HCT116 (cell line): ENCODE measurements around the gene CCL16.
A peak's percentile ranks its signal among the peaks of the same experiment; 100 is the strongest.

Source experiments
- EZH2 ChIP-seq: fragments of 200-600 bp; sonication (generic); IDR thresholded peaks from 2 replicates; pipeline ENCODE4 v1.6.1; 2017; ENCODE audit warnings: antibody characterized with exemption, mixed run types
- POLR2A ChIP-seq: IDR thresholded peaks from 2 replicates; pipeline ENCODE4 v1.7.0; 2011; ENCODE audit warnings: borderline replicate concordance; ENCODE audit not compliant: insufficient read depth, insufficient read length; ENCODE audit errors: extremely low read depth
- POLR2AphosphoS5 ChIP-seq: IDR thresholded peaks from 2 replicates; pipeline ENCODE4 v1.6.1; 2011; ENCODE audit warnings: mild to moderate bottlenecking, low read depth, low read length, moderate library complexity
- RAD21 ChIP-seq: IDR thresholded peaks from 2 replicates; pipeline ENCODE4 v1.6.1; 2012; ENCODE audit warnings: low read depth, mild to moderate bottlenecking
- SIN3A ChIP-seq: IDR thresholded peaks from 2 replicates; pipeline ENCODE4 v1.6.1; 2012; ENCODE audit warnings: low read depth
- ZNF274 ChIP-seq: fragments of 200-500 bp; sonication (Bioruptor generic); IDR thresholded peaks from 2 replicates; pipeline ENCODE4 v1.6.1; 2014; ENCODE audit warnings: mild to moderate bottlenecking, low read depth, low read length, inconsistent platforms
- TF ChIP-seq, protein P1 (sequence below): IDR thresholded peaks from 2 replicates; pipeline ENCODE4 v1.6.1; 2012
- TF ChIP-seq, protein P2 (sequence below), 3 experiments: fragments of 200-600 bp in 1 of 3; sonication (generic) in 1 of 3; IDR thresholded peaks in 2 of 3; conservative IDR thresholded peaks in 1 of 3; 2 replicates each; pipeline ENCODE4 v1.5.1; 2012 to 2017; ENCODE audit warnings: low read depth in 2 of 3, low read length in 2 of 3, antibody characterized with exemption in 1 of 3, borderline replicate concordance in 1 of 3, control low read depth in 1 of 3, mild to moderate bottlenecking in 1 of 3, mixed read lengths in 1 of 3, mixed run types in 1 of 3, moderate library complexity in 1 of 3; ENCODE audit not compliant: insufficient read depth in 1 of 3
- TF ChIP-seq, protein P3 (sequence below): IDR thresholded peaks from 2 replicates; pipeline ENCODE4 v1.6.1; 2011; ENCODE audit warnings: mild to moderate bottlenecking, low read length, moderate library complexity; ENCODE audit not compliant: insufficient replicate concordance; ENCODE audit errors: extremely low read depth
- TF ChIP-seq, protein P4 (sequence below): IDR thresholded peaks from 2 replicates; pipeline ENCODE4 v1.6.1; 2012
- TF ChIP-seq, protein P5 (sequence below): IDR thresholded peaks from 2 replicates; pipeline ENCODE4 v1.6.1; 2012; ENCODE audit warnings: low read depth

DNA sequence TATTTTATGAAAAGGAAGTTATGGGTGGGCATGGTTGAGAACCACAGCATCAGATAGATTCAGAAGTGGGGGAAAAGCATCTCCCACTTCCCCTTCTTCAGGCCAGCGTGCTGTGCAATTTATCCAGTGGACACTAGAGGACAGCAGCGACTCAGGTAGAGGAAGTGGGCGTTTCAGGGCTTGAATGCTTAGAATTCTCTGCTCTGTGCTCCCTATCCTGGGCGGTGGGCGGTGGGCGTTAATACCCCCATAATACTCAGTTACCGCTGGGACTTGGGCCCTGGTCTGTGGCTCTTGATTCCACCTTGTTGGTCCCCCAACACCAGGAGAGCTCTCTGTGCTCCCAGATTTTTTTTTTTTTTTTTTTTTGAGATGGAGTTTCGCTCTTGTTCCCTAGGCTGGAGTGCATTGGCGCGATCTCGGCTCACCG lies 34.1 kb downstream of the CCL16 start:
- TF ChIP-seq, protein P1, sequence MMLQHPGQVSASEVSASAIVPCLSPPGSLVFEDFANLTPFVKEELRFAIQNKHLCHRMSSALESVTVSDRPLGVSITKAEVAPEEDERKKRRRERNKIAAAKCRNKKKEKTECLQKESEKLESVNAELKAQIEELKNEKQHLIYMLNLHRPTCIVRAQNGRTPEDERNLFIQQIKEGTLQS: no peak
- TF ChIP-seq, protein P2, sequence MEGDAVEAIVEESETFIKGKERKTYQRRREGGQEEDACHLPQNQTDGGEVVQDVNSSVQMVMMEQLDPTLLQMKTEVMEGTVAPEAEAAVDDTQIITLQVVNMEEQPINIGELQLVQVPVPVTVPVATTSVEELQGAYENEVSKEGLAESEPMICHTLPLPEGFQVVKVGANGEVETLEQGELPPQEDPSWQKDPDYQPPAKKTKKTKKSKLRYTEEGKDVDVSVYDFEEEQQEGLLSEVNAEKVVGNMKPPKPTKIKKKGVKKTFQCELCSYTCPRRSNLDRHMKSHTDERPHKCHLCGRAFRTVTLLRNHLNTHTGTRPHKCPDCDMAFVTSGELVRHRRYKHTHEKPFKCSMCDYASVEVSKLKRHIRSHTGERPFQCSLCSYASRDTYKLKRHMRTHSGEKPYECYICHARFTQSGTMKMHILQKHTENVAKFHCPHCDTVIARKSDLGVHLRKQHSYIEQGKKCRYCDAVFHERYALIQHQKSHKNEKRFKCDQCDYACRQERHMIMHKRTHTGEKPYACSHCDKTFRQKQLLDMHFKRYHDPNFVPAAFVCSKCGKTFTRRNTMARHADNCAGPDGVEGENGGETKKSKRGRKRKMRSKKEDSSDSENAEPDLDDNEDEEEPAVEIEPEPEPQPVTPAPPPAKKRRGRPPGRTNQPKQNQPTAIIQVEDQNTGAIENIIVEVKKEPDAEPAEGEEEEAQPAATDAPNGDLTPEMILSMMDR (IDR thresholded peaks at IDR 0.05 in 2 of 3, conservative IDR thresholded peaks at IDR 0.05 in 1 of 3; ENCODE audit: borderline replicate concordance in 1 of 3, insufficient read depth in 1 of 3, low read depth in 2 of 3, low read length in 2 of 3): peak; percentile 49 to 86 (median 74); a peak in 5 of 6 replicates
- TF ChIP-seq RAD21 (peak; percentile 76), SIN3A (no peak), EZH2 (no peak), POLR2AphosphoS5 (no peak), POLR2A (no peak), ZNF274 (no peak)
- TF ChIP-seq, protein P3, sequence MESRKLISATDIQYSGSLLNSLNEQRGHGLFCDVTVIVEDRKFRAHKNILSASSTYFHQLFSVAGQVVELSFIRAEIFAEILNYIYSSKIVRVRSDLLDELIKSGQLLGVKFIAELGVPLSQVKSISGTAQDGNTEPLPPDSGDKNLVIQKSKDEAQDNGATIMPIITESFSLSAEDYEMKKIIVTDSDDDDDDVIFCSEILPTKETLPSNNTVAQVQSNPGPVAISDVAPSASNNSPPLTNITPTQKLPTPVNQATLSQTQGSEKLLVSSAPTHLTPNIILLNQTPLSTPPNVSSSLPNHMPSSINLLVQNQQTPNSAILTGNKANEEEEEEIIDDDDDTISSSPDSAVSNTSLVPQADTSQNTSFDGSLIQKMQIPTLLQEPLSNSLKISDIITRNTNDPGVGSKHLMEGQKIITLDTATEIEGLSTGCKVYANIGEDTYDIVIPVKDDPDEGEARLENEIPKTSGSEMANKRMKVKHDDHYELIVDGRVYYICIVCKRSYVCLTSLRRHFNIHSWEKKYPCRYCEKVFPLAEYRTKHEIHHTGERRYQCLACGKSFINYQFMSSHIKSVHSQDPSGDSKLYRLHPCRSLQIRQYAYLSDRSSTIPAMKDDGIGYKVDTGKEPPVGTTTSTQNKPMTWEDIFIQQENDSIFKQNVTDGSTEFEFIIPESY: no peak
- TF ChIP-seq, protein P4, sequence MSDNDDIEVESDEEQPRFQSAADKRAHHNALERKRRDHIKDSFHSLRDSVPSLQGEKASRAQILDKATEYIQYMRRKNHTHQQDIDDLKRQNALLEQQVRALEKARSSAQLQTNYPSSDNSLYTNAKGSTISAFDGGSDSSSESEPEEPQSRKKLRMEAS: no peak
- TF ChIP-seq, protein P5, sequence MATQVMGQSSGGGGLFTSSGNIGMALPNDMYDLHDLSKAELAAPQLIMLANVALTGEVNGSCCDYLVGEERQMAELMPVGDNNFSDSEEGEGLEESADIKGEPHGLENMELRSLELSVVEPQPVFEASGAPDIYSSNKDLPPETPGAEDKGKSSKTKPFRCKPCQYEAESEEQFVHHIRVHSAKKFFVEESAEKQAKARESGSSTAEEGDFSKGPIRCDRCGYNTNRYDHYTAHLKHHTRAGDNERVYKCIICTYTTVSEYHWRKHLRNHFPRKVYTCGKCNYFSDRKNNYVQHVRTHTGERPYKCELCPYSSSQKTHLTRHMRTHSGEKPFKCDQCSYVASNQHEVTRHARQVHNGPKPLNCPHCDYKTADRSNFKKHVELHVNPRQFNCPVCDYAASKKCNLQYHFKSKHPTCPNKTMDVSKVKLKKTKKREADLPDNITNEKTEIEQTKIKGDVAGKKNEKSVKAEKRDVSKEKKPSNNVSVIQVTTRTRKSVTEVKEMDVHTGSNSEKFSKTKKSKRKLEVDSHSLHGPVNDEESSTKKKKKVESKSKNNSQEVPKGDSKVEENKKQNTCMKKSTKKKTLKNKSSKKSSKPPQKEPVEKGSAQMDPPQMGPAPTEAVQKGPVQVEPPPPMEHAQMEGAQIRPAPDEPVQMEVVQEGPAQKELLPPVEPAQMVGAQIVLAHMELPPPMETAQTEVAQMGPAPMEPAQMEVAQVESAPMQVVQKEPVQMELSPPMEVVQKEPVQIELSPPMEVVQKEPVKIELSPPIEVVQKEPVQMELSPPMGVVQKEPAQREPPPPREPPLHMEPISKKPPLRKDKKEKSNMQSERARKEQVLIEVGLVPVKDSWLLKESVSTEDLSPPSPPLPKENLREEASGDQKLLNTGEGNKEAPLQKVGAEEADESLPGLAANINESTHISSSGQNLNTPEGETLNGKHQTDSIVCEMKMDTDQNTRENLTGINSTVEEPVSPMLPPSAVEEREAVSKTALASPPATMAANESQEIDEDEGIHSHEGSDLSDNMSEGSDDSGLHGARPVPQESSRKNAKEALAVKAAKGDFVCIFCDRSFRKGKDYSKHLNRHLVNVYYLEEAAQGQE: no peak
